GOT3 (cell line): Measurements from ENCODE around the gene ZBTB32.
"Not testable (repeated sequence)": the region's sequence is repeated elsewhere in the genome, so short reads cannot be mapped to it uniquely, and the experiment has no call there.

Experiments
- DNase-seq: peaks from one replicate; lab custom pipeline; 2025; ENCODE audit warnings: mixed read lengths; lab: John Stamatoyannopoulos, UW

ZBTB32 gene, protein sequence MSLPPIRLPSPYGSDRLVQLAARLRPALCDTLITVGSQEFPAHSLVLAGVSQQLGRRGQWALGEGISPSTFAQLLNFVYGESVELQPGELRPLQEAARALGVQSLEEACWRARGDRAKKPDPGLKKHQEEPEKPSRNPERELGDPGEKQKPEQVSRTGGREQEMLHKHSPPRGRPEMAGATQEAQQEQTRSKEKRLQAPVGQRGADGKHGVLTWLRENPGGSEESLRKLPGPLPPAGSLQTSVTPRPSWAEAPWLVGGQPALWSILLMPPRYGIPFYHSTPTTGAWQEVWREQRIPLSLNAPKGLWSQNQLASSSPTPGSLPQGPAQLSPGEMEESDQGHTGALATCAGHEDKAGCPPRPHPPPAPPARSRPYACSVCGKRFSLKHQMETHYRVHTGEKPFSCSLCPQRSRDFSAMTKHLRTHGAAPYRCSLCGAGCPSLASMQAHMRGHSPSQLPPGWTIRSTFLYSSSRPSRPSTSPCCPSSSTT

GRCh38 chr19:35704218-35704617 is at the start of gene ZBTB32:
Gene ZBTB32 (plus strand): TSS chr19:35704558. CDS start chr19:35714627, 10,069 bp downstream.
- no peak for DNase-seq

DNA sequence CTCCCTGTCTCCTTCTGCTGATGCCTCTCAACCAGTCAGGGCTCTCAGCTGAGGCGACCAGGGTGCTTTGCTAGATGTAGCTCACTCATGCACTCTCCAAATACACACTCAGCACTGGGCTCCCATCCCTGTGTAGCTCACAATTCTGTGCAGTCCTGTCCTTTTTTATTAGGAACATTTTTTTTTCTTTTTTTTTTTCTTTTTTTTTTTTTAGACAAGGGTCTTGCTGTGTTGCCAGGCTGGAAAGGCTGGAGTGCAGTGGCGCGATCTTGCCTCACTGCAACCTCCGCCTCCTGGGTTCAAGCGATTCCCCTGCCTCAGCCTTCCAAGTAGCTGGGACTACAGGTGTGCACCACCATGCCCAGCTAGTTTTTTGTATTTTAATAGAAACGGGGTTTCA is 49.5 kb upstream of the ZBTB32 start:
- not testable (repeated sequence) for DNase-seq

DNA sequence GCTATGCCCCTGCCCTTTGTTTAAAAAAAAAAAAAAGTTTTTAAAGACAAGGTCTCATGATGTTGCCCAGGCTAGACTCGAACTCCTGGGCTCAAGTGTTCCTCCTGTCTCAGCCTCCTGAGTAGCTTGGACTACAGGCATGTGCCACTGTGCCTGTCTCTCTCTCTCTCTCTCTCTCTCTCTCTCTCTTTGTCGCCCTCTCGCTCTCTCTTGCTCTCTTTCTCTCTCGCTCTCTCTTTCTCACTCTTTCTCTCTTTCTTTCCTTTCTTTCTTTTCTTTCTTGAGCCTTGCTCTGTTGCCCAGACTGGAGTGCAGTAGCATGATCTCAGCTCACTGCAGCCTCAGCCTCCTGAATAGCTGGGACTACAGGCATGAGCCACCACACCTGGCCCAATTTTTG is 48.8 kb upstream of the ZBTB32 start:
- no peak for DNase-seq

DNA sequence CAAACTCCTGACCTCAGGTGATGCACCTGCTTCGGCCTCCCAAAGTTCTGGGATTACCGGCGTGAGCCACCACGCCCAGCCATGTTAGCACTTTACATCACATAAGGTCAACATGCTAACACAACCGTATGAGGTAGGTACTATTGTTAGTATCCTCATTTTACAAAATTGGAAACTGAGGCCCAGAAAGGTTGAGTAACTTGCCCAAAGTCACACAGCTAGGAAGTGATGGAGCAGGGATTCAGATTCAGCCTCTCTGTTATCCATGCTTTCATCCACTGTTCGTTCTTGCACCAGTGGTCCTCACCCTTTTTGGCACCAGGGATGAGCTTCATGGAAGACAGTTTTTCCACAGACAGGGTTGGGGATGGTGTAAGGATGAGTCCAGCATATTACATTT is 47.7 kb upstream of the ZBTB32 start:
- no peak for DNase-seq

DNA sequence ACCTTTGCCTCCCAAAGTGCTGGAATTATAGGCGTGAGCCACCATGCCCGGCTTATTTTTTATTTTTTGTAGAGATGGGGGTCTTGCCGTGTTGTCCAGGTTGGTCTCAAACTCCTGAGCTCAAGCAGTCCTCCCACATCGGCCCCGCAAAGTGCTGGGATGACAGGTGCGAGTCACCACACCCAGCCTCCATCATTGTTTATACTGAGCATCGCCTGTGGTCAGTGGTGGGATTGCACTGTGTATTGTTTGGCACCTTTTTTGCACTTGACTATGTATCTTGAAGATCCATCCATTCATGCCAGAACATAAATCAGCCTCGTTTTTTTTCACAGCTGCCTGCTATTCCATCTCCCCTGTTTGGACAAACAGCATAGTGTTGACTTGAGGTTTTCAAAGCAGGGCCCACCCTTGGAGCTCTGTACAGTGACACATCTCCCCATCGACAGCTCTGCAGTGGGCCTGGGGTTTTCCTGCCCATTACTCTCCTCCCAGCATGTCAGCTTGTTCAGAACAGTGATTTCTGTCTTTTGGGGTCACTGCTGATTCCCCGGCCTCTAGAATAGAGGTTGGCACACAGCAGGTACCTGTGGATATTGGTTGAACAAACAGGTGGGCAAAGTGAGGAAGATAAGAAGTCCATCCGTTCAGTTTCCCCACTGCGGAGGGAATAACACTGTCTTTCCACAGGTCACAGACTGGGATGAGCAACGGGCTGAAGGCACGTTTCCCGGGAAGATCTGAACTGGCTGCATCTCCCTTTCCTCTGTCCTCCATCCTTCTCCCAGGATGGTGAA is 46.3 kb upstream of the ZBTB32 start:
- no peak for DNase-seq

GRCh38 chr19:35661995-35662340 is 42.4 kb upstream of the ZBTB32 start:
- no peak for DNase-seq

GRCh38 chr19:35663981-35664380 is 40.4 kb upstream of the ZBTB32 start:
- DNase-seq: no peak

- DNase-seq: no peak
Observed at GRCh38 chr19:35665157-35665556, 39.2 kb upstream of the ZBTB32 start.

- no peak for DNase-seq
Observed at GRCh38 chr19:35665604-35666003, 38.8 kb upstream of the ZBTB32 start.

DNA sequence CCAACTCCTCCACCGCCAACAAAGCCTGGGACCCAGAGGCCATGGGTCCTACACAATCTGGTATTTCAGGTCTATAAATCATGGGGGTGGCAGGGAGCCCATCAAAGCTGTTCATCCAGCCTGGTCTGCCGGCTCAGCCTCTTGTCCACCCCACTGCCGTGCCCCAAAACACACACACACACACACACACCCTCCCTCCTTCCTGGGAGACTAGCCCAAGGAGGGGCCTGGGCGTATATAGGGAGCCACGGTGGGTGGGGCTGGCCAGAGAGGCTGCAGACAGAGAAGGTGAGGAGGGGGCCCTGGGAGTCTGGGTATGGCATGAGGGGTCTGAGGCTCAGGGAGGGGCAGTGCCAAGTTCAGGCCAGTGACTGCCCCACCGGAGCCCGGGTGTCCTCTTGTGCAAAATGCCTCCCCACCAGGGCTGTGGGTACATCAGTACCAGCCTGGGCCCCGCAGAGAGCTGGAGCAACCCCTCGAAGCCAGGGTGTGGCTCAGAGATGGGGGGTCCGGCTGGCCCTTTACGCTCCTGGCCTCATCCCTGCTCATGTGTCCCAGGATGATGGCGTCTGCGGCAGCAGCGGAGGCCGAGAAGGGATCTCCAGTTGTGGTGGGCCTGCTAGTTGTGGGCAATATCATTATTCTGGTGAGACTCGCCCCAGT is 38.0 kb upstream of the ZBTB32 start, which contains the start of gene UPK1A:
UPK1A (plus strand) TSS at position 267 of the 663 bp plus-strand sequence; CDS start at position 563, 296 bp downstream.
- DNase-seq: no peak

- no peak for DNase-seq
Observed at GRCh38 chr19:35669566-35669965, 34.8 kb upstream of the ZBTB32 start.

GRCh38 chr19:35669974-35670373 is 34.4 kb upstream of the ZBTB32 start:
- no peak for DNase-seq

DNA sequence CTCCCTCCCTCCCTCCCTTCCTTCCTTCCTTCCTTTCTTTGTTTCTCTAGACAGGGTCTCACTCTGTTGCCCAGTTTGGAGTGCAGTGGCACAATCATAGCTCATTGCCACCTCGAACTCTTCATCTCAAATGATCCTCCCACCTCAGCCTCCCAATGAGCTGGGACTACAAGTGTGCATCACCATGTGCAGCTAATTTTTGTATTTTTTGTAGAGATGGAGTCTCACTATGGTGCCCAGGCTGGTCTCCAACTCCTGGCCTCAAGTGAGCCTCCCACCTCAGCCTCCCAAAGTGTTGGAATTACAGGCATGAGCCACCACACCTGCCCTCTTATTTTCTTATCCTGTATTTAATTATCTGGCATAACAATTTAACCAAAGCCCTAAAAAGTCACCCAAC is 33.7 kb upstream of the ZBTB32 start:
- no peak for DNase-seq

- DNase-seq: no peak
Observed at GRCh38 chr19:35671818-35672217, 32.5 kb upstream of the ZBTB32 start.

- DNase-seq: no peak
Observed at GRCh38 chr19:35673121-35673804, 31.1 kb upstream of the ZBTB32 start.

DNA sequence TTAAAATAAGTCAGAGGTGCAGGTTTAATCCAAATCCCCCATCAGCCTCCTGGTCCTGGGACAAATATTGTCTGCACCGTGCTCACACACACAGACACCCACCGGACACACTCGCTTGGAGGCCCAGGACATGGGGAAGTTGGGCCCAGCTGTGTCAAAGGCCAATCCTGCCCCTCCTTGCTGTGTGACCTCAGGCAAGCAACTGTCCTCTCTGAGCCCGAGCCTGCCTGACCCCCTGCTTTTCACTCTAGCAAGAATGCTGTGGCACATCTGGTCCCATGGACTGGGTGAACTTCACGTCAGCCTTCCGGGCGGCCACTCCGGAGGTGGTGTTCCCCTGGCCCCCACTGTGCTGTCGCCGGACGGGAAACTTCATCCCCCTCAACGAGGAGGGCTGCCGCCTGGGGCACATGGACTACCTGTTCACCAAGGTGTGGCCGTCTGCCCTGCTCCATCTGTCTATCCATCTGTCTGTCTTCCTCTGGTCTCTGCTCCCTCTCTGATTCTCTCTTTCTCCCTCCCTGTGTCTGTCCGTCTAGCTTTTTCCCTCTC is 28.7 kb upstream of the ZBTB32 start:
- no peak for DNase-seq

- DNase-seq: no peak
Observed at GRCh38 chr19:35689836-35690235, 14.5 kb upstream of the ZBTB32 start.

- DNase-seq: not testable (repeated sequence)
Observed at GRCh38 chr19:35691106-35691505, 13.3 kb upstream of the ZBTB32 start.

DNA sequence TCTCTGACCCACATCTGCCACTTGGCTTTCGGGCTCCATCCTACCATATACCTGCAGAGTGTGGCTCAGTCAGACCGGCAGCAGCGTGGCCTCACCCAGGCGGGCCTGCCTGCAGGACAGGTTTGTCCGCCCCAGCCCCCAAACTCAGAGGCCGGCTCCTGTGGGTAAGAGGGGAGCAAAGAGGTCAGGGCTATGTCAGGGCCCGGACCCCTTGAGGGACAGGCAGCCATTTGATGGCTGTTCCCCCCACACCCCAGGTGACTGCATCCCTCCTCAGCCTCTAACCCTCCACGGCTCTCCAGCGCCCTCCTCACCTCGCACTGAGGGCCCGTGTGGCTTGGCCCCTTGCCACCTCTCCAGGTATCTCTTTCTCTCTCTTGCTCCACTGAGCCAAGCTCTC is 12.3 kb upstream of the ZBTB32 start:
- DNase-seq: no peak

DNA sequence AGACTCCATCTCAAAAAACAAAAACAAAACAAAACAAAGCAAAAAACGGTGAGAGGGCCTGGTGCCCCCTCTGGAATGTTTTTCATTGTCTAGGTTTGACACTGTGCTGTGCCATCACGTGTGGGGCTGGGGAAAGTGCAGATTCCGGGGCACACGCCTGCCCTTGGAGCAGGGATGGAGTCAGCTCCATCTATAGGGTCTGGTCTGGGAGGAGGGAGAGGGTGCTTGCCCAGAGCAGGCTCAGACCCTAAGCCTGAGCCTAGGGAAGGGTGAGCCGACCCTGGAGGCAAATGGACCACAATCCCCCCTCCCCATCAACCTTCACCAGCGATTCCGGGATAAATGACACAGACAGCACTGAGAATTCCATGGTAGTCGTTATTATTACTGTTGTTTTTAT is 10.9 kb upstream of the ZBTB32 start:
- no peak for DNase-seq

DNA sequence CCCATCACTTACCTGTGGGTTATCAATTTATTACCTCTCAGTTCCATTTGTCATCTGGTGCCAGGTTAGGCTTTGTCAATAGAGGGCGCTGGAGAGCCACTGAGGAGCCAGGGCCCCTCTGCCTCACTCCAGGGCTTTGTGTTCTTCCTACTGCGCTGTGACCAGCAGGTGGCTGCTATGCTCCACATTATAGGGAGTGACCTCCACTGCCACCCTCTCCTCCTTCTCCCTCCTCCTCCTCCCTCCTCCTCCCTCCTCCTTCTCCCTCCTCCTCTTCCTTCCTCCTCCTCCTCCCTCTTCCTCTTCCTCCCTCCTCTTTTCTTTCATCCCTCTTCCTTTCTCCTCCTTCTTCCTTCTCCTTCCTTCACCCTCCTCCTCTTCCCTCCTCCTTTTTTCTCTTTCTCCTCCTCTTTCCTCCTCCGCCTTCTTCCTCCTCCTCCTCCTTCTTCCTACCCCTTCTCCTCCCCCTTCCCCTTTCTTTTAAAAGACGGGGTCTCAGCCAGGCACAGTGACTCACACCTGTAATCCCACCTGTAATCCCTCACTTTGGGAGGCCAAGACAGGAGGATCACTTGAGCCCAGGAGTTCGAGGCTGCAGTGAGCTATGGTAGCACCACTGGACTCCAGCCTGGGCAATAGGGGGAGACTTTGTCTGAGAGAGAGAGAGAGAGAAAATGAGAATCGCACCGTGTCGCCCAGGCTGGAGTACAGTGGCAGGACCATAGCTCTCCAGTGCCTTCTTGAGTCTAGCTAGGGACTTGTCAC is 10.3 kb upstream of the ZBTB32 start:
- peak; percentile 23 for DNase-seq
